KMS-11 (cell line): ENCODE measurements around the gene POU2AF3.

Experiments used
- H2AFZ ChIP-seq: fragments of 200-600 bp; sonication (generic); 2 replicates; pipeline ENCODE4 v1.6.1; 2016; ENCODE audit warnings: antibody characterized with exemption, mixed run types, low read depth
- H3K27ac ChIP-seq: fragments of 200-600 bp; sonication (generic); 2 replicates; pipeline ENCODE4 v1.6.1; 2016; ENCODE audit warnings: mild to moderate bottlenecking, mixed run types
- H3K27me3 ChIP-seq: fragments of 200-600 bp; sonication (generic); 2 replicates; pipeline ENCODE4 v1.6.1; 2017; ENCODE audit warnings: mild to moderate bottlenecking, low read depth, mixed run types, moderate library complexity; ENCODE audit not compliant: insufficient read depth
- H3K36me3 ChIP-seq: fragments of 200-600 bp; sonication (generic); 2 replicates; pipeline ENCODE4 v1.6.1; 2017; ENCODE audit warnings: mild to moderate bottlenecking, mixed run types; ENCODE audit not compliant: insufficient read depth
- H3K4me1 ChIP-seq: fragments of 200-600 bp; sonication (generic); 2 replicates; pipeline ENCODE4 v1.6.1; 2016; ENCODE audit warnings: mild to moderate bottlenecking, low read depth, mixed run types; ENCODE audit not compliant: poor library complexity, severe bottlenecking
- H3K4me2 ChIP-seq: fragments of 200-600 bp; sonication (generic); 2 replicates; pipeline ENCODE4 v1.7.0; 2016; ENCODE audit warnings: mild to moderate bottlenecking, mixed run types
- H3K4me3 ChIP-seq: fragments of 200-600 bp; sonication (generic); IDR thresholded peaks from 2 replicates; pipeline ENCODE4 v1.6.1; 2017; ENCODE audit warnings: low read depth, low read length, mixed read lengths; ENCODE audit not compliant: insufficient read depth
- H3K79me2 ChIP-seq: fragments of 200-600 bp; sonication (generic); 2 replicates; pipeline ENCODE4 v1.6.1; 2016; ENCODE audit warnings: low read depth, mixed run types; ENCODE audit not compliant: insufficient read depth
- H3K9ac ChIP-seq: fragments of 200-600 bp; sonication (generic); 2 replicates; pipeline ENCODE4 v1.6.1; 2016; ENCODE audit warnings: mild to moderate bottlenecking, mixed run types
- H4K20me1 ChIP-seq: fragments of 200-600 bp; sonication (generic); 2 replicates; pipeline ENCODE4 v1.6.1; 2016; ENCODE audit warnings: mild to moderate bottlenecking, mixed run types; ENCODE audit not compliant: insufficient read depth
- TF ChIP-seq, protein P1 (sequence below): fragments of 200-600 bp; sonication (generic); conservative IDR thresholded peaks from 2 replicates; pipeline ENCODE4 v1.6.1; 2017; ENCODE audit warnings: low read depth, mild to moderate bottlenecking, antibody characterized with exemption, low read length, moderate library complexity, mixed read lengths

Gene POU2AF3

DNA sequence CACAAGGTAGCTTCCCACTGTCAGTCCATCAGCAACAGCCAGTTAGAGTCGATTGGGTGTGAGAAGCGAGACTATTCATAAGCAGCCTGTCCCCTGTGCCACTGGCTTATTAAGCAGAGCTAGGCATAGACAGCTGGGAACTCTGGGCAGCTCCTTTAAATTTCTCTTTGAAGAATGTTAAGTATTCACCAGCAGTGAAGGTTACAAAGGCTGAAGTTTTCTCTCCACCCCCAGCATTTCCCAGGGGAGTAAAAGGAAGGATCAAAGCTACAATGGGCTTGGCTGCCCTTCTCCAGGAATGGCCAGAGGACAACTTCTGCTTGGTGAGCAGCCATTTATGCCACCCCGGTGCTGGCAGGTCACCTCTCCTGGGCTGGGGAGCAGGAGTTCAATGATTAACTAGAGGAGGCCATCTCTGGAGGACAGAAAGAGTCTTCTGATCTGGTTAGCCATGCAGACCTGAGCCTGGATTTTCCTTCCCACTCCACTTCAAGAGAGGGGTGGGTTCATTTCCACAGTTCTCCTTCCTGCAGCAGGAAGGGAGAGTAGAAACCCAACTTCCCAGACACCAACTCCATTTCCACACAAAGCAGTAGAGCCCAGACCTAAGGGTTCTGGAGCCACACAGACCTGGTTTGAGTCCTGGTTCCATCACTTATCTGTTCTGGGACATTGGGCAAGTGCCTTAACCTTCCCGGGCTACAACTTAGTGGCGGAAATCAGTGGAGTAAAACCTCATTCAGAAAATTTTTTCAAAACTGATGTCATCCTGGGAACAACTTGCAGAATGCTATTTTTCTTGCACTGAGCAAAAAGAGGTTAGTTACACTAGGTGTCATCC is 22.6 kb downstream of the POU2AF3 start:
- Histone ChIP-seq H3K27ac (no peak overlapping the region), H3K36me3 (no peaks in the 10 kb centered on the region), H3K4me1 (no peaks in the 10 kb centered on the region), H4K20me1 (no peaks in the 10 kb centered on the region), H3K79me2 (no peaks in the 10 kb centered on the region), H3K4me2 (no peak overlapping the region), H3K4me3 (no peak overlapping the region), H3K27me3 (no peaks in the 10 kb centered on the region), H3K9ac (no peak overlapping the region), H2AFZ (no peak overlapping the region)
- TF ChIP-seq, protein P1, sequence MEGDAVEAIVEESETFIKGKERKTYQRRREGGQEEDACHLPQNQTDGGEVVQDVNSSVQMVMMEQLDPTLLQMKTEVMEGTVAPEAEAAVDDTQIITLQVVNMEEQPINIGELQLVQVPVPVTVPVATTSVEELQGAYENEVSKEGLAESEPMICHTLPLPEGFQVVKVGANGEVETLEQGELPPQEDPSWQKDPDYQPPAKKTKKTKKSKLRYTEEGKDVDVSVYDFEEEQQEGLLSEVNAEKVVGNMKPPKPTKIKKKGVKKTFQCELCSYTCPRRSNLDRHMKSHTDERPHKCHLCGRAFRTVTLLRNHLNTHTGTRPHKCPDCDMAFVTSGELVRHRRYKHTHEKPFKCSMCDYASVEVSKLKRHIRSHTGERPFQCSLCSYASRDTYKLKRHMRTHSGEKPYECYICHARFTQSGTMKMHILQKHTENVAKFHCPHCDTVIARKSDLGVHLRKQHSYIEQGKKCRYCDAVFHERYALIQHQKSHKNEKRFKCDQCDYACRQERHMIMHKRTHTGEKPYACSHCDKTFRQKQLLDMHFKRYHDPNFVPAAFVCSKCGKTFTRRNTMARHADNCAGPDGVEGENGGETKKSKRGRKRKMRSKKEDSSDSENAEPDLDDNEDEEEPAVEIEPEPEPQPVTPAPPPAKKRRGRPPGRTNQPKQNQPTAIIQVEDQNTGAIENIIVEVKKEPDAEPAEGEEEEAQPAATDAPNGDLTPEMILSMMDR, result no peak

DNA sequence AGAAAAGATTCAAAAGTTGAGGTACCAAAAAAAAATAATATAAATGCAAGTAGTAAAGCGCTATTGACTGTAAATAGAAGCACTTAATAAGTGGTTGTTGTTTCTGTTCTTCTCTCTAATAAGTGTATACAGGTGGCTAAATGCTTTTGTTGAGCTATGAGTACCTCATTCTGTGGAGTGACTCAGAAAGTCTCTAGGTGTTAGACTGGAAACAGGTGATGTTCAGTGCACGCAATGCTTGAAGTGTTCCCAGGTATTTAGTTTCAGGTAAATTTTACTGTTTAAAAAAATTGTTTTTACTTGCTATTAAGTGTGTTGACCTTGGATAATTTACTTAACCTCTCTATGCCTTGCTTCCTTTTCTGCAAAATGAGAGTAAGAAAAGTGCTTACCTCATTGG is 24.2 kb downstream of the POU2AF3 start:
- TF ChIP-seq, protein P1, result no peak
- Histone ChIP-seq H3K4me3 (no peak overlapping the region), H3K4me1 (no peaks in the 10 kb centered on the region), H3K9ac (no peak overlapping the region), H3K79me2 (no peaks in the 10 kb centered on the region), H3K27ac (no peak overlapping the region), H4K20me1 (no peaks in the 10 kb centered on the region), H2AFZ (no peak overlapping the region), H3K4me2 (no peak overlapping the region), H3K36me3 (no peaks in the 10 kb centered on the region), H3K27me3 (no peaks in the 10 kb centered on the region)

DNA sequence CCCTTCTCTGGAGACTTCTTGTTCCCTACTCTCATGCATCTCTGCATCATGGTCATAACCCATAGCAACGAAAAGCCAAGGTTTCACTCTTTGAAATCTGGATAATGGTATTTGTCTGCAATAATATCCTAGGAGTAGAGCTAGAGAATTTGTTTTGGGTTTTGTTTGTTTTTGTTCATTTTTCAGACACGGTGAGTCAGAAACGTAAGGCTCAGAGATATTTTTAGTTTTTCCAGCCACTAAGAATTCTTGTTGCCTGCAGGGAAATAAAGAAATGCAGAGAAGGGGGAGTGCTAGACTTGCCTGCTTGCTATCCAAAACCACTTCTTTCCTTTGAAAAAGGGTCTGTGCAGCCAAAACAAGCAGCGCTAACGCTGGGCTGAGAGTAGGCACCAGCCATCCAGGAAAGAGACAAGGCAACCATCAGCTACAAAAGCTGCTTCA is 26.0 kb downstream of the POU2AF3 start:
- Histone ChIP-seq H3K4me1 (no peaks in the 10 kb centered on the region), H3K36me3 (no peaks in the 10 kb centered on the region), H3K27ac (no peak overlapping the region), H2AFZ (no peak overlapping the region), H3K4me3 (no peak overlapping the region), H3K9ac (no peak overlapping the region), H3K79me2 (no peaks in the 10 kb centered on the region), H4K20me1 (no peaks in the 10 kb centered on the region), H3K4me2 (no peak overlapping the region), H3K27me3 (no peaks in the 10 kb centered on the region)
- TF ChIP-seq, protein P1, result no peak

DNA sequence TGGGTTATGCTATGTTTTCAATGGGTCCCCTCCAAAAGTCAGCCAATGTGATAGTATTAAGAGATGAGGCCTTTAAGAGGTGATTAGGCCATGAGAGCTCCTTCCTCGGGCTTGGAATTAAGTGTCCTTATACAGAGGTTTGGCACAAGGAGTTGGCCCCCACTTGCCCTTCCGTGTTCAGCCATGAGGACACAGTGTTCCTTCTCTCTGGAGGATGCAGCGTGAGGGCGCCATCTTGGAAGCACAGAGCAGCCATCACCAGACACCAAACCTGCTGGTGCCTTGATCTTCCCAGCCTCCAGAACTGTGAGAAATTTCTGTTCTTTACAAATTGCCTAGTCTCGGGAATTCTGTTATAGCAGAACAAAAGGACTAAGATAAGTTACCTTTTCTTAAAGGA is 26.9 kb downstream of the POU2AF3 start:
- Histone ChIP-seq H3K4me1 (no peaks in the 10 kb centered on the region), H3K9ac (no peak overlapping the region), H3K4me3 (no peak overlapping the region), H3K36me3 (no peaks in the 10 kb centered on the region), H4K20me1 (no peaks in the 10 kb centered on the region), H3K4me2 (no peak overlapping the region), H3K27ac (no peak overlapping the region), H3K79me2 (no peaks in the 10 kb centered on the region), H3K27me3 (no peaks in the 10 kb centered on the region), H2AFZ (no peak overlapping the region)
- TF ChIP-seq, protein P1, result no peak
